K562 (cell line): Measurements from ENCODE around the gene ADORA1. TPM values are rescaled to one million over a fixed set of nuclear protein-coding genes. Genes with fewer than 3 reads are reported as not detected.

Experiments
- ARID2 ChIP-seq: fragments of 450-650 bp; IDR thresholded peaks from 2 replicates; pipeline ENCODE4 v1.6.1; 2017; ENCODE audit warnings: antibody characterized with exemption, mild to moderate bottlenecking
- FOXA1 ChIP-seq: fragments of 450-650 bp; IDR thresholded peaks from 2 replicates; pipeline ENCODE4 v1.6.1; 2016; ENCODE audit warnings: mild to moderate bottlenecking, borderline replicate concordance
- GTF2A2 ChIP-seq: IDR thresholded peaks from 2 replicates; pipeline ENCODE4 v1.6.1; 2016; ENCODE audit warnings: mild to moderate bottlenecking, missing genetic modification characterization, missing compliant biosample characterization
- KDM5B ChIP-seq: fragments of 200-600 bp; sonication (generic); IDR thresholded peaks from 2 replicates; pipeline ENCODE4 v1.6.1; 2012; ENCODE audit warnings: low read depth, mild to moderate bottlenecking, moderate library complexity, low read length, control low read depth, inconsistent platforms; ENCODE audit not compliant: insufficient replicate concordance
- NRF1 ChIP-seq, 2 experiments: fragments of 450-650 bp; IDR thresholded peaks in 1 of 2; conservative IDR thresholded peaks in 1 of 2; 2 replicates each; pipeline ENCODE4 v1.6.1; 2014; ENCODE audit warnings: mild to moderate bottlenecking in 2 of 2
- SMC3 ChIP-seq: conservative IDR thresholded peaks from 2 replicates; pipeline ENCODE4 v1.6.1; 2011; ENCODE audit warnings: low read depth, low read length, improper control_type of control experiment; ENCODE audit not compliant: insufficient read depth
- ZNF3 ChIP-seq: fragments of 250-450 bp; sonication (Bioruptor Pico); IDR thresholded peaks from 2 replicates; pipeline ENCODE4 v1.5.0; 2021; ENCODE audit warnings: mild to moderate bottlenecking, moderate library complexity
- polyA plus RNA-seq, 8 experiments: library from polyadenylated mRNA; depleted of rRNA in 4 of 8; stranded (reverse) in 5 of 8; unstranded in 3 of 8; fragments of >200 nt; fragmentation: Nextera tagmentation in 2 of 8; fragmentation: Illumina TruSeq in 1 of 8; extraction: Ambion mirVana in 2 of 8; extraction: Trizol in 1 of 8; gene quantifications; 2 replicates each; pipeline versions ENCODE4 v1.2.1 to v1.2.3, GENCODE V29; 2011 to 2014; ENCODE audit warnings: inconsistent platforms in 1 of 8, missing spikeins in 1 of 8
- total RNA-seq, 7 experiments: library from RNA; depleted of rRNA in 6 of 7; stranded (reverse); fragments of >200 nt in 6 of 7; fragmentation: Illumina TruSeq in 2 of 7; extraction: Trizol in 2 of 7; gene quantifications; 2 replicates each; pipeline versions ENCODE4 v1.2.1 to v1.2.3, GENCODE V29; 2011 to 2021; ENCODE audit warnings: low replicate concordance in 1 of 7
- TF ChIP-seq, protein P1 (sequence below), 2 experiments: IDR thresholded peaks; 2 replicates each; pipeline ENCODE4 v1.6.1; 2012; ENCODE audit warnings: improper control_type of control experiment in 2 of 2, low read depth in 2 of 2, low read length in 2 of 2, borderline replicate concordance in 1 of 2
- TF ChIP-seq, protein P2 (sequence below): sonication (generic); formaldehyde crosslinking; IDR thresholded peaks from 2 replicates; pipeline ENCODE4 v1.8.0; 2023; ENCODE audit warnings: mild to moderate bottlenecking, missing genetic modification reagents
- TF ChIP-seq, protein P3 (sequence below): fragments of 450-650 bp; IDR thresholded peaks from 2 replicates; pipeline ENCODE4 v1.6.1; 2017; ENCODE audit warnings: antibody characterized with exemption
- TF ChIP-seq, protein P4 (sequence below): fragments of 450-650 bp; IDR thresholded peaks from 2 replicates; pipeline ENCODE4 v1.6.1; 2017; ENCODE audit warnings: mild to moderate bottlenecking, moderate library complexity
- TF ChIP-seq, protein P5 (sequence below): fragments of 450-650 bp; IDR thresholded peaks from 2 replicates; pipeline ENCODE4 v1.7.1; 2018; ENCODE audit warnings: mild to moderate bottlenecking, low read depth; ENCODE audit not compliant: partially characterized antibody

The ADORA1 gene
- total and polyA plus RNA-seq, 9 of the 15 experiments (the other 6 are each of a cell fraction or from before 2014, with no cell fraction given) = not detected

DNA sequence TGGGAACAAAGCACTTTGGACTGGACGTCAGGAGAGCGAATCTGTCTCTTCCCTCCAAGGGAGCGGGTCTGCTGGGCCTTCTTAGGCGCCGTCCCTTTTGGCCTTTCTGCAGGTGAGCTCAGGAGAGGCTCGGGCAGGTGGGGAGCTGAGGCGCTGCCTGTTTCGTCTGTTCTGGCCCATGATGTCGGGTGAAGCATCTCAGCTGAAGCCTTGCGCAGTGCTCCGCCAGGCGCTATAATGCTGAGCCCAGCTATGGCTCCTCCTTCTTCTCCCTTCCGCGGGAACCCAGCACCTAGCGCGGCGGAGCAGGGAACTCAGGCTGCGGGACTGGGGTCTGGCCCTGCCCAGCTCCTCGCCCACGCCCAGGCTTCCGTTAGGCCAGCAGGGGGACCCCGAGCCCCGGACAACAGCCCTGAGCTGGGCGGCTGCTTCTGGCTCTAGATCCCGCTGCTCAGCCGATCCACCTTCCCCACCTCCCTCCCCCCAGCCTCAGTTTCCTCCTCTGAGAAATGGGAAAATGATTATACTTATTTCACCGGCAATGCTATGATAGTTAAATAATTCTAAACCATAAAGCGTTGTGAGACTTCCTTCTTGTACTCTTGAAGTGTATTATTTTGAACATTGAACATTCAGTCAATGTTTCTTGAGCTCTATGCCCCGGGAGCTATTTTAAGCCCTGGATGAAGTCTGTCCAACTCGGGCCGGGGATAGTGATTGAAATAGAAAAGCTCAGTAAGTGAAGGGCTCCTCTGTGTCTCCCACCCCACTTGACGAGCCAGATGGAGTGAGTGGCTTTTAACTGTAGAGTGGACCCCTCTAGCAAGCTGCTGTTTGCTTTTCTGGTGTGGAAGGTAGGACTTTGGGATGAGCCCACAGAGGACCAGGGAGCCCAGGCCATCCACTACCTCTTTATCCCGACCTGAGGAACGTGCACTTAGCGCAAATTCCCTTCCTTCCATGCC, 9.6 kb upstream of the ADORA1 start (continued):
- TF ChIP-seq, protein P1, sequence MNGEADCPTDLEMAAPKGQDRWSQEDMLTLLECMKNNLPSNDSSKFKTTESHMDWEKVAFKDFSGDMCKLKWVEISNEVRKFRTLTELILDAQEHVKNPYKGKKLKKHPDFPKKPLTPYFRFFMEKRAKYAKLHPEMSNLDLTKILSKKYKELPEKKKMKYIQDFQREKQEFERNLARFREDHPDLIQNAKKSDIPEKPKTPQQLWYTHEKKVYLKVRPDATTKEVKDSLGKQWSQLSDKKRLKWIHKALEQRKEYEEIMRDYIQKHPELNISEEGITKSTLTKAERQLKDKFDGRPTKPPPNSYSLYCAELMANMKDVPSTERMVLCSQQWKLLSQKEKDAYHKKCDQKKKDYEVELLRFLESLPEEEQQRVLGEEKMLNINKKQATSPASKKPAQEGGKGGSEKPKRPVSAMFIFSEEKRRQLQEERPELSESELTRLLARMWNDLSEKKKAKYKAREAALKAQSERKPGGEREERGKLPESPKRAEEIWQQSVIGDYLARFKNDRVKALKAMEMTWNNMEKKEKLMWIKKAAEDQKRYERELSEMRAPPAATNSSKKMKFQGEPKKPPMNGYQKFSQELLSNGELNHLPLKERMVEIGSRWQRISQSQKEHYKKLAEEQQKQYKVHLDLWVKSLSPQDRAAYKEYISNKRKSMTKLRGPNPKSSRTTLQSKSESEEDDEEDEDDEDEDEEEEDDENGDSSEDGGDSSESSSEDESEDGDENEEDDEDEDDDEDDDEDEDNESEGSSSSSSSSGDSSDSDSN (IDR thresholded peaks at IDR 0.05; ENCODE audit: borderline replicate concordance in 1 of 2, low read depth in 2 of 2, low read length in 2 of 2) = 0 out of 4 replicates have a peak, but pooled peaks of 1 of the 2 experiments have one; percentile 52
- no peak for TF ChIP-seq KDM5B
- TF ChIP-seq, protein P2, sequence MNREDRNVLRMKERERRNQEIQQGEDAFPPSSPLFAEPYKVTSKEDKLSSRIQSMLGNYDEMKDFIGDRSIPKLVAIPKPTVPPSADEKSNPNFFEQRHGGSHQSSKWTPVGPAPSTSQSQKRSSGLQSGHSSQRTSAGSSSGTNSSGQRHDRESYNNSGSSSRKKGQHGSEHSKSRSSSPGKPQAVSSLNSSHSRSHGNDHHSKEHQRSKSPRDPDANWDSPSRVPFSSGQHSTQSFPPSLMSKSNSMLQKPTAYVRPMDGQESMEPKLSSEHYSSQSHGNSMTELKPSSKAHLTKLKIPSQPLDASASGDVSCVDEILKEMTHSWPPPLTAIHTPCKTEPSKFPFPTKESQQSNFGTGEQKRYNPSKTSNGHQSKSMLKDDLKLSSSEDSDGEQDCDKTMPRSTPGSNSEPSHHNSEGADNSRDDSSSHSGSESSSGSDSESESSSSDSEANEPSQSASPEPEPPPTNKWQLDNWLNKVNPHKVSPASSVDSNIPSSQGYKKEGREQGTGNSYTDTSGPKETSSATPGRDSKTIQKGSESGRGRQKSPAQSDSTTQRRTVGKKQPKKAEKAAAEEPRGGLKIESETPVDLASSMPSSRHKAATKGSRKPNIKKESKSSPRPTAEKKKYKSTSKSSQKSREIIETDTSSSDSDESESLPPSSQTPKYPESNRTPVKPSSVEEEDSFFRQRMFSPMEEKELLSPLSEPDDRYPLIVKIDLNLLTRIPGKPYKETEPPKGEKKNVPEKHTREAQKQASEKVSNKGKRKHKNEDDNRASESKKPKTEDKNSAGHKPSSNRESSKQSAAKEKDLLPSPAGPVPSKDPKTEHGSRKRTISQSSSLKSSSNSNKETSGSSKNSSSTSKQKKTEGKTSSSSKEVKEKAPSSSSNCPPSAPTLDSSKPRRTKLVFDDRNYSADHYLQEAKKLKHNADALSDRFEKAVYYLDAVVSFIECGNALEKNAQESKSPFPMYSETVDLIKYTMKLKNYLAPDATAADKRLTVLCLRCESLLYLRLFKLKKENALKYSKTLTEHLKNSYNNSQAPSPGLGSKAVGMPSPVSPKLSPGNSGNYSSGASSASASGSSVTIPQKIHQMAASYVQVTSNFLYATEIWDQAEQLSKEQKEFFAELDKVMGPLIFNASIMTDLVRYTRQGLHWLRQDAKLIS (CRISPR knock-in tag) = no peak
- TF ChIP-seq, protein P3, sequence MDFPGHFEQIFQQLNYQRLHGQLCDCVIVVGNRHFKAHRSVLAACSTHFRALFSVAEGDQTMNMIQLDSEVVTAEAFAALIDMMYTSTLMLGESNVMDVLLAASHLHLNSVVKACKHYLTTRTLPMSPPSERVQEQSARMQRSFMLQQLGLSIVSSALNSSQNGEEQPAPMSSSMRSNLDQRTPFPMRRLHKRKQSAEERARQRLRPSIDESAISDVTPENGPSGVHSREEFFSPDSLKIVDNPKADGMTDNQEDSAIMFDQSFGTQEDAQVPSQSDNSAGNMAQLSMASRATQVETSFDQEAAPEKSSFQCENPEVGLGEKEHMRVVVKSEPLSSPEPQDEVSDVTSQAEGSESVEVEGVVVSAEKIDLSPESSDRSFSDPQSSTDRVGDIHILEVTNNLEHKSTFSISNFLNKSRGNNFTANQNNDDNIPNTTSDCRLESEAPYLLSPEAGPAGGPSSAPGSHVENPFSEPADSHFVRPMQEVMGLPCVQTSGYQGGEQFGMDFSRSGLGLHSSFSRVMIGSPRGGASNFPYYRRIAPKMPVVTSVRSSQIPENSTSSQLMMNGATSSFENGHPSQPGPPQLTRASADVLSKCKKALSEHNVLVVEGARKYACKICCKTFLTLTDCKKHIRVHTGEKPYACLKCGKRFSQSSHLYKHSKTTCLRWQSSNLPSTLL = no peak
- TF ChIP-seq GTF2A2 (tag) = no peak
- TF ChIP-seq SMC3 = peak; percentile 75
- TF ChIP-seq ZNF3 (CRISPR knock-in tag) = no peak
- TF ChIP-seq, protein P4, sequence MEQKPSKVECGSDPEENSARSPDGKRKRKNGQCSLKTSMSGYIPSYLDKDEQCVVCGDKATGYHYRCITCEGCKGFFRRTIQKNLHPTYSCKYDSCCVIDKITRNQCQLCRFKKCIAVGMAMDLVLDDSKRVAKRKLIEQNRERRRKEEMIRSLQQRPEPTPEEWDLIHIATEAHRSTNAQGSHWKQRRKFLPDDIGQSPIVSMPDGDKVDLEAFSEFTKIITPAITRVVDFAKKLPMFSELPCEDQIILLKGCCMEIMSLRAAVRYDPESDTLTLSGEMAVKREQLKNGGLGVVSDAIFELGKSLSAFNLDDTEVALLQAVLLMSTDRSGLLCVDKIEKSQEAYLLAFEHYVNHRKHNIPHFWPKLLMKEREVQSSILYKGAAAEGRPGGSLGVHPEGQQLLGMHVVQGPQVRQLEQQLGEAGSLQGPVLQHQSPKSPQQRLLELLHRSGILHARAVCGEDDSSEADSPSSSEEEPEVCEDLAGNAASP = no peak
- no peak for TF ChIP-seq FOXA1
- TF ChIP-seq, protein P5, sequence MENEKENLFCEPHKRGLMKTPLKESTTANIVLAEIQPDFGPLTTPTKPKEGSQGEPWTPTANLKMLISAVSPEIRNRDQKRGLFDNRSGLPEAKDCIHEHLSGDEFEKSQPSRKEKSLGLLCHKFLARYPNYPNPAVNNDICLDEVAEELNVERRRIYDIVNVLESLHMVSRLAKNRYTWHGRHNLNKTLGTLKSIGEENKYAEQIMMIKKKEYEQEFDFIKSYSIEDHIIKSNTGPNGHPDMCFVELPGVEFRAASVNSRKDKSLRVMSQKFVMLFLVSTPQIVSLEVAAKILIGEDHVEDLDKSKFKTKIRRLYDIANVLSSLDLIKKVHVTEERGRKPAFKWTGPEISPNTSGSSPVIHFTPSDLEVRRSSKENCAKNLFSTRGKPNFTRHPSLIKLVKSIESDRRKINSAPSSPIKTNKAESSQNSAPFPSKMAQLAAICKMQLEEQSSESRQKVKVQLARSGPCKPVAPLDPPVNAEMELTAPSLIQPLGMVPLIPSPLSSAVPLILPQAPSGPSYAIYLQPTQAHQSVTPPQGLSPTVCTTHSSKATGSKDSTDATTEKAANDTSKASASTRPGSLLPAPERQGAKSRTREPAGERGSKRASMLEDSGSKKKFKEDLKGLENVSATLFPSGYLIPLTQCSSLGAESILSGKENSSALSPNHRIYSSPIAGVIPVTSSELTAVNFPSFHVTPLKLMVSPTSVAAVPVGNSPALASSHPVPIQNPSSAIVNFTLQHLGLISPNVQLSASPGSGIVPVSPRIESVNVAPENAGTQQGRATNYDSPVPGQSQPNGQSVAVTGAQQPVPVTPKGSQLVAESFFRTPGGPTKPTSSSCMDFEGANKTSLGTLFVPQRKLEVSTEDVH = no peak
- TF ChIP-seq NRF1 (conservative IDR thresholded peaks at IDR 0.05 in 1 of 2, IDR thresholded peaks at IDR 0.05 in 1 of 2) = peak in 1 of 2 experiments; percentile 29; a peak in 2 of 4 replicates
- TF ChIP-seq ARID2 = 0 out of 2 replicates have a peak, but pooled peaks have one; percentile 10
